Endothelial cell (in vitro differentiated cells): ENCODE data around the gene STXBP1. TPM values are rescaled to one million over a fixed set of nuclear protein-coding genes. Genes with fewer than 3 reads are reported as not detected.

ENCODE experiments used
- DNase-seq: peaks from one replicate; pipeline ENCODE4 v3.0.0; 2021; ENCODE audit warnings: low spot score
- H3K27ac Mint-ChIP-seq: one replicate; pipeline ENCODE4 v1.8.0; 2021; ENCODE audit warnings: mixed read lengths, inconsistent platforms; ENCODE audit not compliant: unreplicated experiment
- H3K27me3 Mint-ChIP-seq: one replicate; pipeline ENCODE4 v1.8.0; 2021; ENCODE audit warnings: mild to moderate bottlenecking, moderate library complexity, mixed read lengths, inconsistent platforms; ENCODE audit not compliant: unreplicated experiment
- H3K36me3 Mint-ChIP-seq: one replicate; pipeline ENCODE4 v1.8.0; 2021; ENCODE audit warnings: mild to moderate bottlenecking, low read depth, mixed read lengths, inconsistent platforms; ENCODE audit not compliant: unreplicated experiment
- H3K4me1 Mint-ChIP-seq: one replicate; pipeline ENCODE4 v1.8.0; 2021; ENCODE audit warnings: mild to moderate bottlenecking, mixed read lengths, inconsistent platforms; ENCODE audit not compliant: unreplicated experiment
- H3K4me3 Mint-ChIP-seq: one replicate; pipeline ENCODE4 v1.8.0; 2021; ENCODE audit warnings: mild to moderate bottlenecking, mixed read lengths, inconsistent platforms; ENCODE audit not compliant: unreplicated experiment
- H3K9me3 Mint-ChIP-seq: one replicate; pipeline ENCODE4 v1.8.0; 2021; ENCODE audit warnings: mixed read lengths, inconsistent platforms; ENCODE audit not compliant: unreplicated experiment
- total RNA-seq: library from RNA; stranded (reverse); fragmentation: NEBNext Ultra II Directional; extraction: Animal tissue kit (Norgen Biotek cat#: 25700); gene quantifications from one replicate; pipeline ENCODE4 v1.2.1, GENCODE V29; 2021; ENCODE audit not compliant: unreplicated experiment
- TF ChIP-seq, protein P1 (sequence below): fragments of 200-600 bp; sonication (generic); IDR thresholded peaks from one replicate; pipeline ENCODE4 v1.5.0; 2021; ENCODE audit warnings: antibody characterized with exemption; ENCODE audit not compliant: unreplicated experiment

Gene STXBP1
- total RNA-seq, 1 donor from 2014 or later, result 113 TPM

DNA sequence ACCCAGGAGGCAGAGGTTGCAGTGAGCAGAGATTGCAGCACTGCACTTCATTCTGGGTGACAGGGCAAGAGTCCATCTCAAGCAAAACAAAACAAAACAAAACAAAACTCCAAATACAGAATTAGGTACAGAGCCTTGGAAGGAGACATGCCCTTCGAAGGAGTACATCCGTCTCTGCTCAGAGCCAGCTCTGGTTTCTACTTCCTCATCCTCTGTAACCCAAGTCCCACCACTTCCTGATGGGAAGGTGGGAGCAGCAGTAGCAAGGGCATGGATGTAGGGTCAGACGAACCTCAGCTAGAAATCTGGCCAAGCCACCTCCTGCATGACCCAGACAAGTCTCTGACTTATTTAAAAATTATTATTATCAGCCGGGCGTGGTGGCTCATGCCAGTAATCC is 16.5 kb upstream of the STXBP1 start:
- H3K36me3 Mint-ChIP-seq, result no peaks in the 10 kb centered on the region
- no peak overlapping the region for H3K4me3 Mint-ChIP-seq
- TF ChIP-seq, protein P1, sequence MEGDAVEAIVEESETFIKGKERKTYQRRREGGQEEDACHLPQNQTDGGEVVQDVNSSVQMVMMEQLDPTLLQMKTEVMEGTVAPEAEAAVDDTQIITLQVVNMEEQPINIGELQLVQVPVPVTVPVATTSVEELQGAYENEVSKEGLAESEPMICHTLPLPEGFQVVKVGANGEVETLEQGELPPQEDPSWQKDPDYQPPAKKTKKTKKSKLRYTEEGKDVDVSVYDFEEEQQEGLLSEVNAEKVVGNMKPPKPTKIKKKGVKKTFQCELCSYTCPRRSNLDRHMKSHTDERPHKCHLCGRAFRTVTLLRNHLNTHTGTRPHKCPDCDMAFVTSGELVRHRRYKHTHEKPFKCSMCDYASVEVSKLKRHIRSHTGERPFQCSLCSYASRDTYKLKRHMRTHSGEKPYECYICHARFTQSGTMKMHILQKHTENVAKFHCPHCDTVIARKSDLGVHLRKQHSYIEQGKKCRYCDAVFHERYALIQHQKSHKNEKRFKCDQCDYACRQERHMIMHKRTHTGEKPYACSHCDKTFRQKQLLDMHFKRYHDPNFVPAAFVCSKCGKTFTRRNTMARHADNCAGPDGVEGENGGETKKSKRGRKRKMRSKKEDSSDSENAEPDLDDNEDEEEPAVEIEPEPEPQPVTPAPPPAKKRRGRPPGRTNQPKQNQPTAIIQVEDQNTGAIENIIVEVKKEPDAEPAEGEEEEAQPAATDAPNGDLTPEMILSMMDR, result no peak
- H3K27ac Mint-ChIP-seq, result no peak overlapping the region
- H3K27me3 Mint-ChIP-seq, result peaks cover 3% of the 10 kb centered on the region
- H3K9me3 Mint-ChIP-seq, result no peaks in the 10 kb centered on the region
- DNase-seq, result no peak
- peaks cover 3% of the 10 kb centered on the region for H3K4me1 Mint-ChIP-seq

DNA sequence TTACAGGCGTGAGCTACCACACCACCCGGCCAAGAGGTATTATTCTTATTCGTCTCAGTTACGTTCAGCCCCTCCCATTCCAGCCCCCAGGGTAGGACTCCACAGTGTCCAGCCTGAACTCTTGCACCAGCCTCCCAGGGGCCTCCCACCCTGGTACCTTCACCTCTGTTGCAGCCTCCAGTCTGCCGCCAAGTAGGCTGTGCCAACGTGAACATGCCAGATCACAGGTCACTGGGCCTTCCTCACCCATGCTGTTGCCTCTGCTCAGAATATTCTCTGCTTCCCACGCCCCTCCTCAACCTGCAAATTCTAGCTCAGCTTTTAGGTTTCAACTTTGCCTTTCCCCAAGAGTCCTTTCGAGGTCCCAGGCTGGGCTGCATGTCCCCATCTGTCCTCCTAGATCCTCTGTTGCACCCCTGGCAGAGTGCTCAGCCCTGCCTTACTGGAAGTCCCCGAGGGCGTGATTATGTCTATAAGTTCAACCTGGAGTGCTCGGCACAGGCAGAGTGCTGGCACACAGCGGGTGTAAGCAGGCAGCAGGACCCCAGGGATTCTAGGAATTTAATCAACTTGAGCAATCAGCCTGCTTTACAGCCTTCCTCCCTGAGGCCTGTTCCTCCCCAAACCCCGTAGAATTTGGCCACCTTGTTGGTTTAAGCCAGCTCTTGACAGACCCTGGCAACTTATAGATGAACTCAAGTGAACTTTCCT is 13.1 kb upstream of the STXBP1 start:
- Mint-ChIP-seq H3K36me3 (no peaks in the 10 kb centered on the region), H3K4me3 (no peak overlapping the region), H3K9me3 (no peaks in the 10 kb centered on the region), H3K27ac (no peak overlapping the region), H3K27me3 (no peaks in the 10 kb centered on the region), H3K4me1 (peaks cover 5% of the 10 kb centered on the region)
- TF ChIP-seq, protein P1, result no peak
- DNase-seq, result no peak

DNA sequence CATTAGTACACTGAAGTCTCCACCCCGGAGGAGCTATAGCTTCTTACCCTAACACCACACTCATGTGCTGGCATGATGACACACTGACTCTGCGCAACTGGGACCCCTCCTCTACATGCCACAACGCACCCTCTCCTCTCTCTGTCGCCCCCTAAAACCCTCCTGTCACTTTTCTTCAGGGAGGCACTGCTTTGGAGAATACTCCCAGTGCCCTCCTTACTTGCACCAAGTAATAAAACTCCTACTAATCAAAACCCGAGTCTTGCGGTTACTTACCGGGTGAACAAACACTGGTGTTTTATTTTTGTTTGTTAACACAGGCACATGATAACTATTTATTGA is 12.6 kb upstream of the STXBP1 start:
- no peak for DNase-seq
- H3K4me3 Mint-ChIP-seq, result no peak overlapping the region
- peaks cover 5% of the 10 kb centered on the region for H3K4me1 Mint-ChIP-seq
- no peaks in the 10 kb centered on the region for H3K9me3 Mint-ChIP-seq
- no peaks in the 10 kb centered on the region for H3K36me3 Mint-ChIP-seq
- peak overlapping the region; percentile 55 for H3K27ac Mint-ChIP-seq
- TF ChIP-seq, protein P1, result no peak
- no peaks in the 10 kb centered on the region for H3K27me3 Mint-ChIP-seq

DNA sequence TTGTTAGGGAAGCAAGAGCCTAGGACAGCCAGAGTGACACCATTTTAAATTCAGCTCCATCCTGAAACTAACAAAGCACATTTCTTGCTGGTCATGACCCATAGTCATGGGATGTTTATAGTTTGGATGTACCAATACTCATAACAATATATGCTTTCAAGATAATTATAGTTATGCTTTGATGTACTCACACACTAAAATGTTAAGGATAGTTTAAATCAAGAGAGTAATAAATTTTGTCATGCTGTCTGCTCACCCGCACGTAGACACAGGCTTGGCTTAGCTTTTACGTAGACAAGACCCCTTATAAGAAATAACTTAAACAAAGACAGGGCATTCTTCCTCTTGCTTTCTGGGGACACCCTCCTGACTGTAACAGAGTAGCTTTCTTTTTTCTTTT is 8.9 kb upstream of the STXBP1 start:
- Mint-ChIP-seq H3K9me3 (no peaks in the 10 kb centered on the region), H3K27me3 (no peaks in the 10 kb centered on the region), H3K36me3 (no peaks in the 10 kb centered on the region), H3K4me3 (no peak overlapping the region), H3K4me1 (peaks cover 5% of the 10 kb centered on the region), H3K27ac (no peak overlapping the region)
- TF ChIP-seq, protein P1, result no peak
- no peak for DNase-seq

DNA sequence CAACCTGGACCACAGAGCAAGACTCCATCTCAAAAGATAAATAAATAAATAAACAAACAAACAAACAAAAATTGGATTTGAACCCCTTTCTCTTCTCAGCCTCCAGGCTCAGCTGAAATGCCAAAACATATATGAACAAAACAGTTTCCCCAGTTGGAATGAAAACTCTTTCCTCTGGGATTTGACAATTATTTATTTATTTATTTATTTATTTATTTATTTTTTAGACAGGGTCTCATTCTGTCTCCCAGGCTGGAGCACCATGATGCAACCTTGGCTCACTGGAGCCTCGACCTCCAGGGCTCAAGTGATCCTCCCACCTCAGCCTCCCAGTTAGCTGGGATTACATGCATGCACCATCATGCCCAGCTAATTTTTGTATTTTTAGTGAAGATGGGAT is 6.0 kb upstream of the STXBP1 start:
- Mint-ChIP-seq H3K27ac (no peak overlapping the region), H3K27me3 (peaks cover 11% of the 10 kb centered on the region), H3K9me3 (no peaks in the 10 kb centered on the region), H3K4me3 (no peak overlapping the region), H3K36me3 (no peaks in the 10 kb centered on the region), H3K4me1 (peaks cover 6% of the 10 kb centered on the region)
- DNase-seq, result no peak
- TF ChIP-seq, protein P1, result no peak
